GM12878 (cell line): Measurements from ENCODE around the gene CNGA1. TPM values are rescaled to one million over a fixed set of nuclear protein-coding genes. Genes with fewer than 3 reads are reported as not detected.

ENCODE experiments used
- ATAC-seq: fragments of 200-7000 bp; cut with Tn5 transposase; 3 replicates; pipeline ENCODE4 v1.9.1; 2020; ENCODE audit warnings: mild to moderate bottlenecking, moderate library complexity
- BruUV-seq: library from RNA; stranded (reverse); fragments of 400-500 nt; replicated peaks from 2 replicates; lab custom pipeline; 2021; lab: Mats Ljungman, UMichigan
- CTCF ChIA-PET: fragments of 300-600 bp; sonication (Branson Sonifier 250); formaldehyde crosslinking; extraction: SDS; loops from one replicate; lab custom pipeline; 2021; ENCODE audit warnings: inconsistent platforms; lab: Yijun Ruan, JAX
- POLR2A ChIA-PET: fragments of 350-600 bp; formaldehyde crosslinking; extraction: SDS; loops from one replicate; lab custom pipeline; 2021; ENCODE audit warnings: inconsistent platforms; lab: Charles Lee
- RAD21 ChIA-PET: fragments of 300-600 bp; sonication (Branson Sonifier 250); formaldehyde crosslinking; loops from one replicate; lab custom pipeline; 2023; ENCODE audit warnings: antibody characterized with exemption; ENCODE audit not compliant: unreplicated experiment; lab: Charles Lee
- SMC1A ChIA-PET: fragments of 300-600 bp; sonication (Branson Sonifier 250); formaldehyde crosslinking; loops from one replicate; lab custom pipeline; 2023; ENCODE audit not compliant: unreplicated experiment, uncharacterized antibody; lab: Charles Lee
- DNase-seq: peaks from one replicate; pipeline ENCODE4 v3.0.0-alpha.2; 2011; ENCODE audit warnings: low read depth, low spot score
- FAIRE-seq: peaks from 3 replicates; lab custom pipeline; 2011; peaks lifted over from hg19 to GRCh38; lab: Jason Lieb, UNC
- H2AFZ ChIP-seq: 2 replicates; pipeline ENCODE4 v1.6.0; 2011; ENCODE audit warnings: low read depth, low read length, control low read depth; ENCODE audit not compliant: control insufficient read depth
- H3K27ac ChIP-seq: 2 replicates; pipeline ENCODE4 v1.5.1; 2011; ENCODE audit warnings: control low read depth; ENCODE audit not compliant: control insufficient read depth, insufficient read depth
- H3K27me3 ChIP-seq, 2 experiments: replicated peaks in 1 of 2; 2 replicates each; pipeline versions ENCODE4 v1.6.0 to v1.6.1; 2011; ENCODE audit warnings: low read length in 1 of 2; ENCODE audit not compliant: control insufficient read depth in 2 of 2, insufficient read depth in 2 of 2
- H3K36me3 ChIP-seq, 2 experiments: 2 replicates each; pipeline ENCODE4 v1.5.1; 2011; ENCODE audit warnings: low read length in 1 of 2; ENCODE audit not compliant: control insufficient read depth in 2 of 2, insufficient read depth in 2 of 2
- H3K4me1 ChIP-seq: 2 replicates; pipeline ENCODE4 v1.6.1; 2011; ENCODE audit warnings: mild to moderate bottlenecking, low read length, moderate library complexity, mixed read lengths; ENCODE audit not compliant: control insufficient read depth, insufficient read depth
- H3K4me2 ChIP-seq: 2 replicates; pipeline ENCODE4 v1.6.0; 2011; ENCODE audit warnings: control low read depth; ENCODE audit not compliant: control insufficient read depth, insufficient read depth
- H3K4me3 ChIP-seq: fragments of 200-600 bp; sonication (generic); 2 replicates; pipeline ENCODE4 v1.5.1; 2016
- H3K79me2 ChIP-seq: 2 replicates; pipeline ENCODE4 v1.6.0; 2011; ENCODE audit warnings: low read length; ENCODE audit not compliant: control insufficient read depth, insufficient read depth
- H3K9ac ChIP-seq: 2 replicates; pipeline ENCODE4 v1.8.0; 2011; ENCODE audit warnings: low read length, control low read depth, mixed read lengths; ENCODE audit not compliant: control insufficient read depth, insufficient read depth
- H3K9me3 ChIP-seq: replicated peaks from 3 replicates; pipeline ENCODE4 v1.5.1; 2011; ENCODE audit warnings: mild to moderate bottlenecking, low read length; ENCODE audit not compliant: control insufficient read depth, insufficient read depth
- H4K20me1 ChIP-seq: 2 replicates; pipeline ENCODE4 v1.6.0; 2011; ENCODE audit not compliant: control insufficient read depth, insufficient read depth
- CREM ChIP-seq: IDR thresholded peaks from 2 replicates; pipeline ENCODE4 v1.6.1; 2014; ENCODE audit warnings: antibody characterized with exemption, low read depth
- ESRRA ChIP-seq: IDR thresholded peaks from 2 replicates; pipeline ENCODE4 v1.6.1; 2012; ENCODE audit warnings: mild to moderate bottlenecking, low read length, improper control_type of control experiment
- JUND ChIP-seq: IDR thresholded peaks from 2 replicates; pipeline ENCODE4 v1.6.1; 2012; ENCODE audit warnings: low read depth, mild to moderate bottlenecking, low read length, improper control_type of control experiment, moderate library complexity
- MYB ChIP-seq: fragments of 150-350 bp; IDR thresholded peaks from 2 replicates; pipeline ENCODE4 v1.6.1; 2014; ENCODE audit warnings: mild to moderate bottlenecking, low read depth, low read length, borderline replicate concordance
- NR2C2 ChIP-seq: IDR thresholded peaks from 2 replicates; pipeline ENCODE4 v1.6.1; 2011; ENCODE audit warnings: borderline replicate concordance, low read depth; ENCODE audit not compliant: control insufficient read depth, insufficient read length
- PAX5 ChIP-seq: IDR thresholded peaks from 2 replicates; pipeline ENCODE4 v1.6.1; 2011; ENCODE audit warnings: low read depth, low read length, borderline replicate concordance
- POU2F2 ChIP-seq: IDR thresholded peaks from 3 replicates; pipeline ENCODE4 v1.6.1; 2011; ENCODE audit warnings: low read depth, mild to moderate bottlenecking, low read length, borderline replicate concordance
- WGBS: methylation state at CpG from one replicate; pipeline ENCODE4 v1.1.6; 2016; ENCODE audit warnings: low lambda C conversion rate; ENCODE audit not compliant: insufficient replicate concordance, insufficient coverage; ENCODE audit errors: missing lambda C conversion rate; 5-methylcytosine and 5-hydroxymethylcytosine counted together
- in situ Hi-C: fragments of 300-500 bp; cut with MboI; formaldehyde crosslinking; loops from 9 replicates; pipeline ENCODE4 v1.14.3; 2018; ENCODE audit warnings: mixed read lengths
- intact Hi-C: fragments of 100-400 bp; cut with micrococcal nuclease; formaldehyde crosslinking; loops from one replicate; pipeline ENCODE4 v1.14.2; 2022; ENCODE audit not compliant: unreplicated experiment
- polyA plus RNA-seq, 11 experiments: library from polyadenylated mRNA; depleted of rRNA in 4 of 11; unstranded in 6 of 11; stranded (reverse) in 5 of 11; fragments of >200 nt; fragmentation: Nextera tagmentation in 4 of 11; fragmentation: Illumina TruSeq in 1 of 11; extraction: Ambion mirVana in 4 of 11; extraction: Trizol in 1 of 11; gene quantifications; 1 replicate in 1 of 11; 2 replicates in 10 of 11; pipeline versions ENCODE4 v1.2.1 to v1.2.3, GENCODE V29; 2011 to 2016; ENCODE audit warnings: inconsistent platforms in 2 of 11, missing spikeins in 2 of 11, low read depth in 1 of 11
- total RNA-seq, 4 experiments: library from RNA; depleted of rRNA in 3 of 4; stranded (reverse); fragments of >200 nt in 3 of 4; fragmentation: Illumina TruSeq in 1 of 4; extraction: Trizol in 1 of 4; gene quantifications; 2 replicates each; pipeline versions ENCODE4 v1.2.1 to v1.2.3, GENCODE V29; 2013 to 2021

The CNGA1 gene
- total and polyA plus RNA-seq, 10 of the 15 experiments (the other 5 are each of a cell fraction or from before 2014, with no cell fraction given): 0.38 to 14.2 (median 5.1) TPM

DNA sequence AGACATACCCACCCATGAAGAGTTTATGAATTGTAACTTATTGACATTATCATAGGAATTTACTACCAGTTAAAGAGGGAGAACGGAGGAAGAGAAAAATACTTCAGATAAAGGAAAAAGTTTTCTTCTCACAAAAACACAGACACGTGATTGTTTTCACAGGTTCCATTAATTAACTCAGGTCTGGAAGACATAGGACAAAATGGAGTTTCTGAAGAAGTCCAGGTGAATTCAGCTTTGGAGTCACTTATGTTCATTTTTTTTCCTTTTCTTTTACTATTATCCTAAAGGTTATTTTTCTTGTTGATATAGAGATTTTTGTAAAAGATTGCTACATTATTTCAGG, 20.6 kb upstream of the CNGA1 start (continued):
- TF ChIP-seq ESRRA (no peak), POU2F2 (no peak), NR2C2 (no peak), JUND (no peak), MYB (no peak)
- TF ChIP-seq, all 136 proteins: peak for 5

DNA sequence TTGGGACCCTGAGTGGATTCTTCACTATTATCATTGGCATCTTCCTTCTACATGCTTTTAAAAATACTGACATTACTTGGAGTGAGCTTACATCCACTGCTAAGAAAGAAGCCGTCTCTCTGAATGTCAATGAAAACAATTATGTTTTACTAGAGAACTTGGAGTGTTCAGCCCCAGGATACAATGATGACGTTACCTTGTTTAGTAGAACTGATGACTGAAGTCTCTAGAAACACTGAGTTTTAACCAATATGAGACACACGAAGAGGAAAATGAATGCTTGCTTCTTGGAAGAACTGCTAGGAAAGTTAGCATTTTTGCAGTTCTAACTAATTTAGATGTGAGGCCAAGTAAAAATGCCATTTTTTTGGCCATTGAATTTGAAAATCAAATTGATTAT, 19.5 kb upstream of the CNGA1 start:
- Histone ChIP-seq H3K27ac (peak overlapping the region; percentile 92), H3K4me3 (no peak overlapping the region), H3K9me3 (peaks cover 2% of the 10 kb centered on the region; the same call in 1 of the 3 replicates), H3K36me3 (no peaks in the 10 kb centered on the region), H3K4me2 (peak overlapping the region; percentile 68), H3K27me3 (no peaks in the 10 kb centered on the region), H3K4me1 (peaks cover 41% of the 10 kb centered on the region), H3K79me2 (no peaks in the 10 kb centered on the region), H4K20me1 (no peaks in the 10 kb centered on the region), H2AFZ (no peak overlapping the region), H3K9ac (peak overlapping the region; percentile 11; the same call in 1 of the 2 replicates)
- RAD21 ChIA-PET: interaction anchor here (0.9 to 7.2 kb wide), 5 partner anchors 11 to 542 kb away, joined by 3 to 121 read pairs (median 4); no protein-coding TSS in a partner anchor
- no peak for ATAC-seq
- in situ Hi-C loops: no loop called here
- CTCF ChIA-PET: interaction anchor here (0.7 to 9.8 kb wide), 8 partner anchors 9 to 239 kb away, joined by 3 to 158 read pairs (median 3); no protein-coding TSS in a partner anchor
- POLR2A ChIA-PET: interaction anchor here (0.8 to 2.7 kb wide), 3 partner anchors 11 to 231 kb away, joined by 3 to 29 read pairs (median 5); no protein-coding TSS in a partner anchor
- intact Hi-C loops: loop anchor here (1.0 to 10.0 kb wide), 4 partner anchors 9 to 541 kb away; no protein-coding TSS in a partner anchor
- TF ChIP-seq PAX5 (no peak), CREM (no peak)
- DNase-seq: no peak
- BruUV-seq: no TSS peak
- 83% methylated on average over 3 of the region's 3 CpGs for WGBS
- FAIRE-seq: no peak
- SMC1A ChIA-PET: interaction anchor here (0.7 to 11.8 kb wide), 10 partner anchors 9 to 543 kb away, joined by 3 to 268 read pairs (median 4); no protein-coding TSS in a partner anchor
